Activated CD4-positive, alpha-beta T cell treated with anti-CD3 and anti-CD28 coated beads, Interleukin-2, Interleukin-4, amounts not matched to agents 100 ng/mL and 50 ng/mL, durations not matched to agents 16 hours and 8 hours (primary cell): Measurements from ENCODE around the gene MPHOSPH10.
"Not testable (repeated sequence)": the region's sequence is repeated elsewhere in the genome, so short reads cannot be mapped to it uniquely, and the experiment has no call there.

Experiments
- DNase-seq: peaks from one replicate; pipeline ENCODE4 v3.0.0-alpha.2; 2020; ENCODE audit warnings: low spot score

The MPHOSPH10 gene

DNA sequence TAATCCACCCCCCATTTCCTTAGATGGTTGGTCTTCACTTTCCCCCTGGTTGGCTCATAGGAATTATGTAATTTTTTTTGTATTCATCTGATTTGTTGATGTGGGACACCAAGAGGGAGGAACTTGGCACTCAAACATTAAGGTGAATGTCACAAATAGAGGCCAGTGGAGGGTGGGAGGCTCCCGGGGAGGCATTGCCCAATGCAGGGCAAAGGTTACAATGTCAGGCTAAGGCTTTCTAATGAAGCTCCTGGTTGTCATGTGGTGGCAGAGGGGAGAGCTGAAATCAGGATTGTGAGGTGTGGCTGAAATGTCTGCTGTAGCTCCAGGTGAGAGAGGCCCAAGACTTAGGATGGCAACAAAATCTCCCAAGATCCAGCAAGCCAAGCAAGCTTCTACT, 42.7 kb downstream of the MPHOSPH10 start:
- no peak for DNase-seq

DNA sequence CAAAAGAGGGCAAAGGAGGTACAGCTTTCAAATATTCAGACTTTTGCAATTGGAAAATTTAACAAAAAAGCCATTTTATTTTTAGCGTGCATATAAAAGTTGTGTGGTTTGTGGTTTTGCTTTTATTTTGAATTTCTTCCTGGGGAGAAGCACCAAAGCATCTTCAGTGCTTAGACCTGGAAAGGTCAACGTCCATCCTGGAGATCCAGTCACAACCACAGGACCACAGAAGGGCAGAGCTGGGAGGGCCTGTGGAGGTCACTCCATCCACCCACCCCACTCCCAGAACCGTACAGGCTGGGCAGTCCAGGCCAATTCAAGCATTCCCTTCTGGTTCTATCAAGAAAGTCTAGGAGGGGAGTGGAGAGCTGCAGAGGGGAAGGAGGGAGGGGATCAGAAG, 43.8 kb downstream of the MPHOSPH10 start:
- no peak for DNase-seq

DNA sequence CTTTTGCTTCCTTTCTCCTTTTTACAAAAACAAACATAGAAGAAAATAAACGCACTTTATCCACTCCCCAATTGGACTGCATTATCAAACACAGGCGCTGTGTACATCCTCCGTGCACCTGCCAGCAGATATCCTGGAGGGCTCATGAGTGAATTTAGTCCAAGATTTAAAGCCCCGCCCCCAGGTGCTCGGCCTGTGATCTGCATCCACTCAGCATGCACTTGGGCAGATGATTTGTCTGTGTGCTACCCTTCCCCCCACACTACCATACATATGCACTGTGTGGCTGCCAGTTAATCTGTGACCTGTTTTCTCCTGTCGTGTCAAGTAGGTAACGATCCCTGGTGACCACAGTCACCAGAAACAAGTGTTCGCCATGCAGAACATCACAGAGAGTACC, 48.4 kb downstream of the MPHOSPH10 start:
- not testable (repeated sequence) for DNase-seq

DNA sequence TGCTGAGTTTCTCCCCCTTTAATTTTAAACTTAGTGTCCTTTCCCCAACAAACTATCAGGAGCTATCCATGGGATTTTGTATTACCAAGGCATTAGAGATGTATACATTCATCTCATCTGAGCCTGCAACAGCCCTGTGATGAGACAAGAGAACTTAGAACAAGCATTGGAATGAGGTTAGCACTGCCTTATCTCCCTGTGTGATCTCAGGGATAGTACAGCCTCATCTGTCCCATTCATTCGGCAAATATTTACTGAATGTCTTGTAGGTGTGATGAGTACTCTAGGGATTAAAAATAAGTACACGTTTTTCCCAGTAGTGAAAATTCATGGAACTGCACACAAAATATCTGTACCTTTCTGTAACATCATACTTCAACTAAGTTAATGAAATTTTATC, 50.9 kb downstream of the MPHOSPH10 start:
- no peak for DNase-seq

DNA sequence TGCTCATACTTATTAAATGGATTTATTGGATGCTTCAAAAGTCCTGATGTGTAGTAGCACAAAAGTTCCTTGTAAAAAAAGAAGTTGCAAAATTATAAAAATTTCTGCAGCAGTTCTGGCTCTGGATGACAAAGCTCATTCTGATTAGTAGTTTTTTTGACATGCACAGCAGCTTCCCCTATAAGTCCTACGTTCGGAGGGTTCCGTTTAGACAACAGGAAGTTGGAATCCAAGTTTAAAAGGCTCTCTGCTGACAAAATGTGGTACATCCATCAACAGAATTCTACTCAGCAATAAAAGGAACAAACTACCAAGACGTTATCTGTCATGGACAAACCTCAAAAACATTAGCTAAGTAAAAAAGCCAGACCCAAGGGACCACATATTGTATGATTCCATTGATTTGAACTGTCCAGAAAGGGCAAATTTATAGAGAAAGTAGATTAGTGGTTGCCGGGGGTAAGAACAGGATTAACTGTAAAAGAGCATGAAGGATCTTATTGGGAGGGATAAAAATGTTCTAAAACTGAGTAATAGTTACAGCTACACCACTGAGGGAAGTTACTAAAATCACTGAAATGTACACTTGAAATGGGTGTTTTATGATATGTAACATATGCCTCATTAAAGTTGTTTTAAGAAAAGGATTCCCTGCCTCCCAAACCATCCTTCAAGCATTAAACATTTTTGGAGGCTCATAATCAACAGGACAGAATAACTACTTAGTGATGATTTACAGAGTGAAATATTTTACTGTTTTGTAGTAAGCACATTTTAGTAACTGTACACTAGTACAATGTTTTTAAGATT, 53.1 kb downstream of the MPHOSPH10 start:
- DNase-seq: not testable (repeated sequence)

DNA sequence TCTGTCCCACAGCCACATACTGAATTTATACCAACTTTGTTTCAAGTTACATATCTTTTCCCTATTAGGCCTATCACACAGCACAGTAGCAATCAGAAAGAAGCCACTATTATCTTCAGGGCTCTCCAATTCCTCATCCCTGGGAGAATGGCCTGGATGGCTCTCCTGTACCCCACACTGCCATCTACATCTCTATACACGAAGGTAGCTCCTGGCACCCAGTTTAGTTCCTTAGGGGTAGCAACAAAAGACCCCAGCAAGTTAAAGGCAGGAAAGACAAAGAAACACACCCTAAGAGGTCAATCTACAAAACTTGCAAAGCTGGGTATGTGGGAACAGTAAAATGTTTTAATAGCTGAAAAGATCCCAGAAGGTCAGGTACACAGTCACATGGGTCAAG, 56.5 kb downstream of the MPHOSPH10 start:
- DNase-seq: no peak

DNA sequence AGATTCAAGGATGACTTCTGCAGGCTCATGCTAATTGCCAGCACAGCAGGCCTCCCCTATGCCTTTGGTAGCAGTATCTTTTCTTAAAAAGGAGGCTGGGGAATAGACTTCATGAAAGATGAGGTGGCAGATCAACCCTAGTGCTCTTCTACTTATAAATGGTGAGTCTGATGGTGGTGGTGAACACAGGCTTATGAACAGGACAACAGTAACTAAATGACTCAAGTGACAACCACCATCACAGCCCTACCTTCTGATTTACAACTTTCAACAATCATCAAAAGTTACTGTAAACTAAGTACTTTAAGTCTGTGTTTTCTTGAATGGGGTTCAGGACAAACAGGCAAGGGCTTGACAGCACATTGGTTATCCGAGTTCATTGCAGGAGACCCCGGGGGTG, 57.2 kb downstream of the MPHOSPH10 start:
- DNase-seq: no peak

DNA sequence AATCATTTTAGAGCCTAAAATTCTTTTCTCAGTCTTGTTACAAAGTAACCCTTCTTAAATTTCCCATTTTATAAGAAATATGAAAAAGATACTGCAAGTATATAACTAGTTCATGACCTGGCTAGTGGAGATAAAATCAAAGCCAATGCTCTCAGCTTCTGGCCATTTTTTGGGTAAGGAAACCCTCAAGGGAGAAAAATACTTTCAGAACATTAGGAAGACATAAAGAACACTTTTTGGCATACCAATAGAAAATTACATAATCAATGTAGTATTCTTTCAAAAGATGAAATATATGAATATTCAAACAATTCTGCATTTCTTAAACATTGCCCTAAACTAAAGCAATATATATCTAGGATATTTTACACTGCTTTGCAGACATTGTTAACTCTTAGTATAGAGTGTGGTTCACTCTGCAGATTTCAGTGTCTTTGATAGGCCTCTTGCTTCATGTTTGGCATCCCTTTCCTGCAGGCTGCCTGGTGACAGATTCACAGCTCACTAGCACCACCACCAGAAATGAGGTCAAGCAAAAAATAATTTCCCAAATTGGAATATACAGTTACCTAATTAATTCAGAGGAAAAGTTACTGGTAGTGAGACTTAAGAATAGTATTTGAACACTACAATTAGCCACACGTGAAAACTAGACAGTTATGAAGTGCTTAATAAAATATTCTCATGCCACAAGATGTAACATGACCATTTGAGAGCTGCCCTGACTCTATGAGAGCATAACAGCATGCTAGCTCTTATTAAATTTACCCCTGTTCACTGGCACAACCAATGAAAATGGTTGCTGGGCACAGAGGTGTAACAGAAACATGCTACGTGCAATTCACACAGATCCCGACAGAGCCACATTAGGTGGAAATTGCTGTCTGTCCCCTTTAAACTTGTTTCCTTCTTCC, 60.5 kb downstream of the MPHOSPH10 start:
- no peak for DNase-seq

DNA sequence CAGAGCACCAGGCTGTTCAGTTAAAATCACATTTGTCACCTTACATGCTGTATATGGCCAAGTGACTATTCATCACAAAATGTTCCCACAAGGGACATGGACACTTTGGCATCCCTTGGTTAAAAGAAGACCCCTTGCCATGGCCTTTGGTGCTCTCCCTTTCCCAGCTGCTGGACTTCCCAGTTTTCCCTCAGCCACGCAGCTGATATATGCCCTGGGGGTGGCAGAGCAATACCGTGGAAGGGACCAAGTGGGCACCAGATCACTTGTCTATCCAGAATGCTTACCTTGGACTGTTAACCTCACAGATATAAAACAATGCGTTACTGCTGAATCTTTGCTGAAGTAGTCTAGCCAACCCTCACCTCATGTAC, 61.1 kb downstream of the MPHOSPH10 start:
- DNase-seq: no peak
